Neural progenitor cell (in vitro differentiated cells): ENCODE results near the gene IQGAP1. TPM values are rescaled to one million over a fixed set of nuclear protein-coding genes. Genes with fewer than 3 reads are reported as not detected.

Experiments
- DNase-seq: peaks from one replicate; pipeline ENCODE4 v3.0.0-alpha.2; 2016; ENCODE audit warnings: low spot score
- H2AFZ ChIP-seq: fragments of 200-600 bp; sonication (generic); replicated peaks from 2 replicates; pipeline ENCODE4 v1.6.1; 2016; ENCODE audit warnings: antibody characterized with exemption
- H3F3A ChIP-seq: fragments of 200-600 bp; sonication (generic); 2 replicates; pipeline ENCODE4 v1.6.1; 2016; ENCODE audit warnings: antibody characterized with exemption, low read depth
- H3K27ac ChIP-seq: fragments of 200-600 bp; sonication (generic); 2 replicates; pipeline ENCODE4 v1.5.1; 2016; ENCODE audit warnings: mild to moderate bottlenecking
- H3K27me3 ChIP-seq: fragments of 200-600 bp; sonication (generic); 2 replicates; pipeline ENCODE4 v1.6.1; 2016; ENCODE audit warnings: mild to moderate bottlenecking, moderate library complexity
- H3K36me3 ChIP-seq: fragments of 200-600 bp; sonication (generic); 2 replicates; pipeline ENCODE4 v1.5.1; 2016
- H3K4me1 ChIP-seq: fragments of 200-600 bp; sonication (generic); 2 replicates; pipeline ENCODE4 v1.6.1; 2016; ENCODE audit warnings: mixed run types
- H3K4me2 ChIP-seq: fragments of 200-600 bp; sonication (generic); 2 replicates; pipeline ENCODE4 v1.6.1; 2016
- H3K4me3 ChIP-seq: fragments of 200-600 bp; sonication (generic); 2 replicates; pipeline ENCODE4 v1.5.1; 2016
- H3K79me2 ChIP-seq: fragments of 200-600 bp; sonication (generic); 2 replicates; pipeline ENCODE4 v1.6.1; 2016; ENCODE audit warnings: low read depth
- H3K9ac ChIP-seq: fragments of 200-600 bp; sonication (generic); 2 replicates; pipeline ENCODE4 v1.6.1; 2016
- H3K9me3 ChIP-seq: fragments of 200-600 bp; sonication (generic); 2 replicates; pipeline ENCODE4 v1.5.1; 2016; ENCODE audit warnings: low read depth
- H4K20me1 ChIP-seq: fragments of 200-600 bp; sonication (generic); 2 replicates; pipeline ENCODE4 v1.6.1; 2016; ENCODE audit warnings: low read depth
- H3K27ac Mint-ChIP-seq: 3 replicates; pipeline ENCODE4 v1.8.0; 2021; ENCODE audit warnings: mixed read lengths
- H3K27me3 Mint-ChIP-seq: 2 replicates; pipeline ENCODE4 v1.8.0; 2022; ENCODE audit warnings: low read depth, mild to moderate bottlenecking, inconsistent platforms, moderate library complexity, mixed read lengths; ENCODE audit not compliant: insufficient read depth
- H3K36me3 Mint-ChIP-seq: 3 replicates; pipeline ENCODE4 v1.8.0; 2021; ENCODE audit warnings: mixed read lengths
- H3K4me1 Mint-ChIP-seq: 3 replicates; pipeline ENCODE4 v1.8.0; 2021; ENCODE audit warnings: mixed read lengths
- H3K4me3 Mint-ChIP-seq: 3 replicates; pipeline ENCODE4 v1.8.0; 2021; ENCODE audit warnings: mild to moderate bottlenecking, moderate library complexity, mixed read lengths
- H3K9me3 Mint-ChIP-seq: 3 replicates; pipeline ENCODE4 v1.8.0; 2020; ENCODE audit warnings: mixed read lengths
- EZH2 ChIP-seq: fragments of 200-600 bp; sonication (generic); IDR thresholded peaks from 2 replicates; pipeline ENCODE4 v1.6.1; 2017; ENCODE audit warnings: antibody characterized with exemption, mild to moderate bottlenecking, moderate library complexity
- EZH2phosphoT487 ChIP-seq: fragments of 200-600 bp; sonication (generic); IDR thresholded peaks from 2 replicates; pipeline ENCODE4 v1.6.1; 2017; ENCODE audit warnings: antibody characterized with exemption
- total RNA-seq: library from RNA; depleted of rRNA; stranded (reverse); fragments of >200 nt; gene quantifications from 2 replicates; pipeline ENCODE4 v1.2.3, GENCODE V29; 2015; ENCODE audit warnings: low replicate concordance
- TF ChIP-seq, protein P1 (sequence below): fragments of 200-600 bp; sonication (generic); IDR thresholded peaks from 2 replicates; pipeline ENCODE4 v1.5.1; 2017; ENCODE audit warnings: antibody characterized with exemption, mild to moderate bottlenecking

Gene IQGAP1
- total RNA-seq, 1 donor from 2014 or later = 44.8 TPM

- Histone ChIP-seq H3K9me3 (no peaks in the 10 kb centered on the region), H3K4me3 (no peak overlapping the region), H3F3A (no peaks in the 10 kb centered on the region), H3K4me2 (no peak overlapping the region), H4K20me1 (no peaks in the 10 kb centered on the region), H3K36me3 (no peaks in the 10 kb centered on the region), H3K9ac (no peak overlapping the region), H3K4me1 (no peaks in the 10 kb centered on the region), H3K27ac (no peak overlapping the region), H3K79me2 (no peaks in the 10 kb centered on the region), H2AFZ (no peak overlapping the region), H3K27me3 (no peaks in the 10 kb centered on the region)
- peaks cover 6% of the 10 kb centered on the region for H3K9me3 Mint-ChIP-seq
- H3K4me1 Mint-ChIP-seq = no peaks in the 10 kb centered on the region
- no peak overlapping the region for H3K4me3 Mint-ChIP-seq
- no peaks in the 10 kb centered on the region for H3K27me3 Mint-ChIP-seq
- H3K36me3 Mint-ChIP-seq = peaks cover 1% of the 10 kb centered on the region
- TF ChIP-seq EZH2phosphoT487 (no peak), EZH2 (no peak)
- TF ChIP-seq, protein P1, sequence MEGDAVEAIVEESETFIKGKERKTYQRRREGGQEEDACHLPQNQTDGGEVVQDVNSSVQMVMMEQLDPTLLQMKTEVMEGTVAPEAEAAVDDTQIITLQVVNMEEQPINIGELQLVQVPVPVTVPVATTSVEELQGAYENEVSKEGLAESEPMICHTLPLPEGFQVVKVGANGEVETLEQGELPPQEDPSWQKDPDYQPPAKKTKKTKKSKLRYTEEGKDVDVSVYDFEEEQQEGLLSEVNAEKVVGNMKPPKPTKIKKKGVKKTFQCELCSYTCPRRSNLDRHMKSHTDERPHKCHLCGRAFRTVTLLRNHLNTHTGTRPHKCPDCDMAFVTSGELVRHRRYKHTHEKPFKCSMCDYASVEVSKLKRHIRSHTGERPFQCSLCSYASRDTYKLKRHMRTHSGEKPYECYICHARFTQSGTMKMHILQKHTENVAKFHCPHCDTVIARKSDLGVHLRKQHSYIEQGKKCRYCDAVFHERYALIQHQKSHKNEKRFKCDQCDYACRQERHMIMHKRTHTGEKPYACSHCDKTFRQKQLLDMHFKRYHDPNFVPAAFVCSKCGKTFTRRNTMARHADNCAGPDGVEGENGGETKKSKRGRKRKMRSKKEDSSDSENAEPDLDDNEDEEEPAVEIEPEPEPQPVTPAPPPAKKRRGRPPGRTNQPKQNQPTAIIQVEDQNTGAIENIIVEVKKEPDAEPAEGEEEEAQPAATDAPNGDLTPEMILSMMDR = no peak
- DNase-seq = no peak
- H3K27ac Mint-ChIP-seq = no peak overlapping the region
Measured at GRCh38 chr15:90375071-90375470, 13.0 kb upstream of the IQGAP1 start.

DNA sequence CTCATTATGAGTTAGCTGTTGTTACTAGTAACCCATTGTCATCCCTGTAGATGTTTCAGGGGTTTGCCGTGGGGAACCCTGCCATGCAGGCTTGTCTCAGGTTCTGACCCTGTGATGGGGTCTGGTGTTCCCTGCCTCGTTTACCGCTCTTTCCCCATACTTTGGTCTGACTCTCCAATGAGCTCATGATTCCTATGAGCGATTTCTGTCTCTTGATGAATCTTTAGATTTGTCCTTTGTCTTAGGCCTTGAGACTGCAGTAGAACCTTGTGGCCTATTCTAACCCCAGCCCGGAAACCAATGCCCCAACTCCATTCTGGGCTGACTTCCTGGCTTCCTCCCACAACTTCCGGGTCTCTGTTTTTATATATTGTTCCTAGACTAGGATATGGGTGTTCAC is 11.3 kb upstream of the IQGAP1 start:
- peaks cover 1% of the 10 kb centered on the region for H3K36me3 Mint-ChIP-seq
- H3K9me3 Mint-ChIP-seq = peaks cover 9% of the 10 kb centered on the region
- H3K36me3 ChIP-seq = no peaks in the 10 kb centered on the region
- no peak overlapping the region for H2AFZ ChIP-seq
- H3K9me3 ChIP-seq = no peaks in the 10 kb centered on the region
- H3K27ac Mint-ChIP-seq = no peak overlapping the region
- H3K27me3 Mint-ChIP-seq = no peaks in the 10 kb centered on the region
- H3K4me3 Mint-ChIP-seq = no peak overlapping the region
- H3K79me2 ChIP-seq = no peaks in the 10 kb centered on the region
- no peak overlapping the region for H3K4me3 ChIP-seq
- no peaks in the 10 kb centered on the region for H3F3A ChIP-seq
- no peaks in the 10 kb centered on the region for H3K27me3 ChIP-seq
- H3K4me2 ChIP-seq = no peak overlapping the region
- DNase-seq = no peak
- no peaks in the 10 kb centered on the region for H4K20me1 ChIP-seq
- H3K4me1 ChIP-seq = no peaks in the 10 kb centered on the region
- no peak overlapping the region for H3K9ac ChIP-seq
- no peak overlapping the region for H3K27ac ChIP-seq
- H3K4me1 Mint-ChIP-seq = no peaks in the 10 kb centered on the region
- TF ChIP-seq EZH2 (no peak), EZH2phosphoT487 (no peak)
- TF ChIP-seq, protein P1 = no peak

DNA sequence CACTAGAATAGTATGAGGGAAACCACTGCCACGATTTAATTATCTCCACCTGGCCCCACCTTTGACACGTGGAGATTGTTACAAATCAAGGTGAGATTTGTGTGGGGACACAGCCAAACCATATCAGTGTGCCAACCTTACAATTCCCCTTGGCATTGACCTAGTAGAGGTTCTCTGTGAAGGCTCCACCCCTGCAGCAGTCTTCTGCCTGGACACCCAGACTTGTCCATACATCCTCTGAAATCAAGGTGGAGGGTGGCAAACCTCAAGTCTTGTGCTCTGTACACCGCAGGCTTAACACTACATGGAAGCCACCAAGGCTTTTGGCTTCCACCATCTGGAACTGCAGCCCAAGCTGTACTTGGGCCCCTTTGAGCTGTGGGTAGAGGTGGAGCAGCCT is 8.8 kb upstream of the IQGAP1 start:
- H4K20me1 ChIP-seq = no peaks in the 10 kb centered on the region
- no peaks in the 10 kb centered on the region for H3K79me2 ChIP-seq
- H3K9ac ChIP-seq = no peak overlapping the region
- no peaks in the 10 kb centered on the region for H3K9me3 ChIP-seq
- H3K27me3 ChIP-seq = no peaks in the 10 kb centered on the region
- H3K4me3 Mint-ChIP-seq = no peak overlapping the region
- peaks cover 9% of the 10 kb centered on the region for H3K9me3 Mint-ChIP-seq
- no peaks in the 10 kb centered on the region for H3F3A ChIP-seq
- no peak overlapping the region for H3K4me2 ChIP-seq
- H3K27ac Mint-ChIP-seq = no peak overlapping the region
- no peaks in the 10 kb centered on the region for H3K4me1 Mint-ChIP-seq
- H3K4me1 ChIP-seq = no peaks in the 10 kb centered on the region
- H3K27ac ChIP-seq = no peak overlapping the region
- no peak overlapping the region for H2AFZ ChIP-seq
- peaks cover 1% of the 10 kb centered on the region for H3K36me3 Mint-ChIP-seq
- no peak overlapping the region for H3K4me3 ChIP-seq
- no peak for DNase-seq
- no peaks in the 10 kb centered on the region for H3K27me3 Mint-ChIP-seq
- H3K36me3 ChIP-seq = no peaks in the 10 kb centered on the region
- TF ChIP-seq, protein P1 = no peak
- no peak for TF ChIP-seq EZH2phosphoT487
- no peak for TF ChIP-seq EZH2
